Natural killer cell treated with Interleukin-12 subunit alpha and Interleukin-12 subunit beta and Interleukin-15 and Interleukin-18, amount 100 ng/mL, for 72 hours (primary cell): ENCODE data around the gene PRDX2. TPM values are rescaled to one million over a fixed set of nuclear protein-coding genes. Genes with fewer than 3 reads are reported as not detected.

ENCODE experiments used
- ATAC-seq, 2 donors: fragments of 150-1000 bp; cut with Tn5 transposase in 1 of 2; sonication (Bioruptor Pico), chemical (Tn5 transposase) in 1 of 2; 2 replicates each; pipeline ENCODE4 v1.10.0; 2021
- DNase-seq: peaks from one replicate; pipeline ENCODE4 v3.0.0; 2022; ENCODE audit warnings: low spot score
- H3K27ac Mint-ChIP-seq, 2 donors: 1 replicate in 1 of 2; 2 replicates in 1 of 2; pipeline ENCODE4 v1.8.0; 2022; ENCODE audit warnings: mixed read lengths in 2 of 2, mild to moderate bottlenecking in 1 of 2, moderate library complexity in 1 of 2
- H3K27me3 Mint-ChIP-seq, 2 donors: 1 replicate in 1 of 2; 2 replicates in 1 of 2; pipeline ENCODE4 v1.8.0; 2022; ENCODE audit warnings: mixed read lengths in 2 of 2
- H3K36me3 Mint-ChIP-seq: one replicate; pipeline ENCODE4 v1.8.0; 2022; ENCODE audit warnings: mixed read lengths
- H3K4me1 Mint-ChIP-seq, 2 donors: 1 replicate in 1 of 2; 2 replicates in 1 of 2; pipeline ENCODE4 v1.8.0; 2022; ENCODE audit warnings: low read depth in 2 of 2, mixed read lengths in 2 of 2, mild to moderate bottlenecking in 1 of 2
- H3K4me3 Mint-ChIP-seq: one replicate; pipeline ENCODE4 v1.8.0; 2022; ENCODE audit warnings: mixed read lengths
- H3K9me3 Mint-ChIP-seq: 2 replicates; pipeline ENCODE4 v1.8.0; 2022; ENCODE audit warnings: mixed read lengths
- total RNA-seq, 2 donors: library from RNA; stranded (reverse); gene quantifications; one replicate each; pipeline ENCODE4 v1.2.3, GENCODE V29; 2022

PRDX2 gene
- total RNA-seq, 2 donors from 2014 or later: 150 to 226 TPM

DNA sequence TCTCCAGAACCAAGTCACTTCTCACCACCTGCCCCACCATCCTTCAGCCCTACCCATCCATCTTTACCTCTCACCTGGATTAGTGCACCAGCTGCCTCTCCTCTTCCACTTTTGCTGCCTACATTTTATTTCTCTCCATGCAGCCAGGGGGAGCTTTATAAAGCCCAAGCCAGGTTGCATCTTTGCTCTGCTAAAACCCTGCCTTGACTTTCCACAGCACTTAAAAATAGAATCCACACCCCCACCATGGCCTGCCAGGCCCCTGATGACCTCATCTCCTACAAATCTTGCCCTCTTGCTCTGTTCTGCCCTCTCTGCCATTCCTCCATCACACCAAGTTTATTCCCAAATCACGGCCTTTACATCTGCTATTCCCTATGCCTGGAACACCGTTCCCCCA lies 28.0 kb downstream of the PRDX2 start:
- Mint-ChIP-seq H3K36me3 (no peaks in the 10 kb centered on the region), H3K4me3 (no peak overlapping the region), H3K4me1 (peaks cover 10 to 17% of the 10 kb centered on the region in 2 donors), H3K9me3 (no peaks in the 10 kb centered on the region), H3K27ac (no peak overlapping the region), H3K27me3 (no peaks in the 10 kb centered on the region)
- ATAC-seq (no peak), DNase-seq (no peak)

DNA sequence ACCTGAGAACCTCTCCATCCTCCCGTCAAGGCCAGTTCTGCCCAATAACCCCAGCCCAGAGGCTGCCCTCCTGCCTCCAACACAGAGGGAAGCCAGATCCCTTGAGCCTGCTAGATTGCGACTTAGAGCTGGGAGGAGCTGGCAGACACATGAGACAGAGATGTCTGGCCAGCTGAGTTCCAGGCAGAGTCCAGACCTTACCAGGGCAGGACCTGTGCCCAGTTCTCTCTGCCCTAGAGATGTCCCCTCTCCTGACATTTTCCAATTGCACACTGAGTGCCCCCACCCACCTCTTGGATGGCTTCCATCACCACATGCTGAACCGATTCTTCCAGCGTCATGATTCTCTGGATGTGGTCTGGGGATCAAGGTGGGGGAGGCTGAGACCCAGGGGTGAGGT lies 29.3 kb downstream of the PRDX2 start:
- no peak for DNase-seq
- H3K4me3 Mint-ChIP-seq: no peak overlapping the region
- no peak for ATAC-seq

DNA sequence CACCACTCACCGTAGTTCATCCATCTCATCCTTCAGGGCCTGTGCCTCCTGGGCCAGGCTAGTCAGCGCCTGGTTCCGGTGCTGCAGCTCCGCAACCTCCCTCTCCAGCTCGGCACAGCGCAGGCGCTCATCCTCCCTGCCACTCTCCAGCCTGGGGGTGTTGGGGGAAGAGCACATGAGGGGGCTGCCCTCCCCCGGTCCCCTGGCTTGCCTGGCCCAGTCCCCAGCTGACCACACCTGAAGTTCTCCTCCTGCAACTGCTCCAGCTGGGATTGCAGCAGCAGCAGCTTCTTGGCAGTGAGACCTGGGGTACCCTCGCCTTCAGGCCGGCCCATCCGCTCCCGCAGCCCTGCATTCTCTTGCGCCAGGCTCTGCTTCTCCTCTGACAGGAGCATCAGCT lies 30.7 kb downstream of the PRDX2 start:
- ATAC-seq (no peak), DNase-seq (no peak)
- H3K27ac Mint-ChIP-seq: no peak overlapping the region
- H3K4me1 Mint-ChIP-seq: peaks cover 6% of the 10 kb centered on the region in 2 donors
- no peaks in the 10 kb centered on the region for H3K9me3 Mint-ChIP-seq
- no peaks in the 10 kb centered on the region for H3K27me3 Mint-ChIP-seq
- H3K4me3 Mint-ChIP-seq: no peak overlapping the region
- no peaks in the 10 kb centered on the region for H3K36me3 Mint-ChIP-seq

More for the DNA sequence above, 29.3 kb downstream of the PRDX2 start:
- Mint-ChIP-seq H3K4me1 (peaks cover 6 to 7% of the 10 kb centered on the region in 2 donors), H3K27ac (no peak overlapping the region), H3K9me3 (no peaks in the 10 kb centered on the region), H3K36me3 (no peaks in the 10 kb centered on the region), H3K27me3 (no peaks in the 10 kb centered on the region)

DNA sequence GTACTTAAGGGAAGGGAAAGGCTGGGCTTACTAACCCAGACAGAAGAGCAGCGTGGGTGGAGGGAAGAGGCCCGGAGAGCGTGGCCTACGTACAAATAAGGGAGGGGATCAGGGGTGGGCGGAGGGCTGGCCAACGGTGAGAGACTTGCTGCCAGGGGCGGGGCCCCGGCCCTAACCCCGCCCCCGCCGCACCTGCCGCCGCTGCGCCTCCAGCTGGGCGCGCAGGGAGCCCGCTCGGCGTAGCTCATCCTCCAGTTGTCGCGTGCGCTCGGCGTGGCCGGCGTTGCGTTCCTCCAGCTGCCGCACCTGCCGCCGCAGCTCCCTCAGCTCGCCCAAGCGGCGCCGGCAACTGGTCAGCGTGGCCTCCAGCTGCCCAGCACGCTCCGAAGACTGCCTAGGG lies 31.9 kb downstream of the PRDX2 start:
- no peak overlapping the region for H3K27ac Mint-ChIP-seq
- no peak for DNase-seq
- no peak overlapping the region for H3K4me3 Mint-ChIP-seq

DNA sequence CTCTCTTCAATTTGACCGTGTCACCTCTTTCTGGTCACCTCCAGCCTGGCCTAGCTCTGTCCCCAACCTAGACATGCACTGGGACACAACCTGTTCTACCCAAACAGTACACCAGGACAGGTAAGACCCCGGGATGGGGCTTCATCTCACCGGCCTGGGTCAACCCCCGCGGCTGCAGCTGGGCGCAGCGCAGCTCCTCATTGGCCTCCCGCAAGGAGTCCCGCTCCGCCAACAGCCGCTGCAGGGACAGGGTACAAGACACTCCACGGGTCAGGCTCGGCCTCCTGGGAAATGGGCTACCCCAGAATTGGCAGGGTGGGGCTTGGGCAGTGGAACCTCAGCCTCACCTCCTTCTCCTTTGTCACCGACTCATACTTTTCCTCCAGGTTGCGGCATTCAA lies 33.9 kb downstream of the PRDX2 start:
- no peaks in the 10 kb centered on the region for H3K4me1 Mint-ChIP-seq
- no peaks in the 10 kb centered on the region for H3K27me3 Mint-ChIP-seq
- no peak overlapping the region for H3K4me3 Mint-ChIP-seq
- no peak for DNase-seq
- ATAC-seq: no peak
- H3K27ac Mint-ChIP-seq: no peak overlapping the region
- H3K36me3 Mint-ChIP-seq: no peaks in the 10 kb centered on the region
- H3K9me3 Mint-ChIP-seq: no peaks in the 10 kb centered on the region

More for the DNA sequence above, 31.9 kb downstream of the PRDX2 start:
- no peaks in the 10 kb centered on the region for H3K9me3 Mint-ChIP-seq
- H3K27me3 Mint-ChIP-seq: no peaks in the 10 kb centered on the region
- H3K4me1 Mint-ChIP-seq: peaks cover 6% of the 10 kb centered on the region in 2 donors
- H3K36me3 Mint-ChIP-seq: no peaks in the 10 kb centered on the region
- ATAC-seq: peak in 1 of 2 donors; percentile 25

DNA sequence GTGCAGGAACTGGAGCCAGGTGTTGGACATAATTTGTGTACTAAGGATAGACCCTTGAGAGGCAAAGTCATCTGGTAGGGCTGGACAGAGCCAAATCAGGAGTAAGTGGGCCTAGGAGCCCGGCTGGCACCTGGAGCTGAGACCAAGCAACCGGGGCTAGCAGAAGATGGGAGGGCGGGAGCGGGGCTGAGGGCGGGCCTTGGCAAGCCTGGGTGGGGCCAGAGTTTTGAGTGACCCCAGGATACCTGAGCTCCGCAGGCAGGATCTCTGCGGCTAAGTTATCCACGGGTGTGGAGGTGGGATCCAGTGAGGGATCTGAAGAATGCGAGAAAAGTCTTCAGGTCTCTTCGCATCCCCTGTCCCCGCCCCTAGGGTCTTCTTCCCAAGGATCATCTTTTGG lies 34.5 kb downstream of the PRDX2 start:
- ATAC-seq (no peak), DNase-seq (no peak)
- no peaks in the 10 kb centered on the region for H3K4me1 Mint-ChIP-seq
- H3K36me3 Mint-ChIP-seq: no peaks in the 10 kb centered on the region
- H3K4me3 Mint-ChIP-seq: no peak overlapping the region
- no peak overlapping the region for H3K27ac Mint-ChIP-seq
- no peaks in the 10 kb centered on the region for H3K9me3 Mint-ChIP-seq
- no peaks in the 10 kb centered on the region for H3K27me3 Mint-ChIP-seq

DNA sequence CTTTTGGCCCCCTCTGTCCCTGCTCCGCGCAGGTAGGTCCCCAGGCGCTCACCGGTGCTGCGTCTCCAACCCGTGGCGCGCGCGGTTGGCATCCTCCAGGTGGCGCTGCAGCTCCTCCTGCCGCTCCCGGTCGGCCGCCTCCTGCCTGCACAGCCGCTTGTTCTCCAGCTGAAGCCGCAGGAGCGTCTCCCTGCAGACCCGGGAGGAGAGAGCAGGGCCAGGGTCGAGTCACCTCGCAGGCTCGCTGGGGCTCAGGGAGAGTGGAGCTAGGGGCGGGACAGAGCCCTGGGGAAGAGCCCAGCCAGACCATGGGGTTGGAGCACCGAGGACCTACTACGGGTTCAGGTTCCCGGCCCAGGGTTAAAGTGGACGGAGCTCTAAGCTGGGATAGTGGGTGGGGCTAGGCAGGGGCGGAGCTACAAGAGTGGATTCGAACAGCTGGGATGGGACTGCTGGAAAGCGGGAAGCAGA lies 35.5 kb downstream of the PRDX2 start:
- no peak overlapping the region for H3K27ac Mint-ChIP-seq
- H3K9me3 Mint-ChIP-seq: no peaks in the 10 kb centered on the region
- ATAC-seq: peak; percentile 81 to 90
- peak; percentile 84 for DNase-seq
- no peaks in the 10 kb centered on the region for H3K4me1 Mint-ChIP-seq
- H3K27me3 Mint-ChIP-seq: no peaks in the 10 kb centered on the region
- peak overlapping the region; percentile 27 for H3K4me3 Mint-ChIP-seq
- H3K36me3 Mint-ChIP-seq: no peaks in the 10 kb centered on the region

DNA sequence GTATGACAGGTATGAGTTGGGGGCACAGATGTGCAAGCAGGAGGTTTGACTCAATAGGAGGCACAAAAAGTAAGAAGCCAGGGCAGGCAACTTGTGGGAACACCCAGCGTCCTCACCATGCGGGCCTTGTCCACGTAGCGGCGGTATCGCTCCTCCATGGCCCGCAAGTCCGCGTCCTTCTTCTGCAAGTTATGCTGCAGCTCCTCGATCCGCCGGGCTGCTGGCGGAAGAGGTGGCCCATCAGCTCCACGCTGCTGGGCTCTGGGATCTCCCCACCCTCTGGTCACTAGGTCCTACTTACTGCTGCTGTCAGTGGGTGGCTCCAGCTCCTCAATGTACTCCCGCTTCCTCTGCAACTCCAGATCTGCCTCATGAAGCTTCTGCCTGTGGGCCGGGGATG lies 36.9 kb downstream of the PRDX2 start:
- no peaks in the 10 kb centered on the region for H3K27me3 Mint-ChIP-seq
- peaks cover 3 to 5% of the 10 kb centered on the region in 2 donors for H3K4me1 Mint-ChIP-seq
- no peaks in the 10 kb centered on the region for H3K9me3 Mint-ChIP-seq
- H3K36me3 Mint-ChIP-seq: no peaks in the 10 kb centered on the region
- no peak for ATAC-seq
- no peak overlapping the region for H3K4me3 Mint-ChIP-seq
- no peak for DNase-seq
- H3K27ac Mint-ChIP-seq: no peak overlapping the region

DNA sequence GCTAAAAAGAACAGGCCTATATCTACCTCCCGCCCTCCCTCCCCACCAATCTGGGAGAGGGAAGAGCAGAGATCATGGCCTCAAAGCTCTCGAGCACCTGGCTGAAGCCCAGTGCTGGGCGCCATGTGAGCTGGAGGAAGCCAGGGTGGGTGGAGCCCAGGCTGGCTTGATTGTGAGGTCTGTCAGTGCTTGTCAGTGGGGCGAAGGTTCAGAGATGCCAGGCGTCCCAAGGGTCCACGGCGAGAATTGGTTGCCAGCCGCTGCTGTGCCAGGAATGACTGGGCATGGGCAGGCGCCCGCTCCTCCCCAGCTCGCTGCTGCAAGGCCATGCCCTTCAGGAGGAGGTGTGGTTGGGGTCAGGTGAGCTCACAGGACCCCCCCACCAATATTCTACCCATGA lies 38.5 kb downstream of the PRDX2 start:
- H3K27ac Mint-ChIP-seq: no peak overlapping the region

DNA sequence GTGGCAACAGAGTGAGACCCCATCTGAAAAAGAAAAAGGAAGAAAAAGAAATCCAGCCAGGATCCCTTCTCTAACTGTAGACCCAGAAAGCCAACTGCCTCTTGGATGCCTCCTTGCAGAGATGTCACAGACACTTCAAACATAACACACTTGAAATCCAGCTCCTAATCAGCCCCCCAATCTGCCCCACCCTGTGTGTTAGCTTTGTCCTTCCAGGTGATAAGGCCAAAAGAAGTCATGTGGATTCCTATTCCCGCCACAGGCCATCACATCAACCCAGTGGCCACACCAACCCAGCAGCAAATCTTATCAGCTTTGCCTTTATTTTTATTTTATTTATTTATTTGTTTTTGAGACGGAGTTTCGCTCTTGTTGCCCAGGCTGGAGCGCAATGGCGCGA lies 41.9 kb downstream of the PRDX2 start:
- peaks cover 0 to 3% of the 10 kb centered on the region in 2 donors for H3K27me3 Mint-ChIP-seq
- no peaks in the 10 kb centered on the region for H3K9me3 Mint-ChIP-seq
- ATAC-seq (no peak), DNase-seq (no peak)
- peaks cover 5 to 6% of the 10 kb centered on the region in 2 donors for H3K4me1 Mint-ChIP-seq
- no peak overlapping the region for H3K27ac Mint-ChIP-seq
- H3K36me3 Mint-ChIP-seq: no peaks in the 10 kb centered on the region
- no peak overlapping the region for H3K4me3 Mint-ChIP-seq

More for the DNA sequence above, 38.5 kb downstream of the PRDX2 start:
- no peak for DNase-seq
- Mint-ChIP-seq H3K9me3 (no peaks in the 10 kb centered on the region), H3K27me3 (no peaks in the 10 kb centered on the region), H3K36me3 (no peaks in the 10 kb centered on the region), H3K4me1 (peaks cover 3 to 5% of the 10 kb centered on the region in 2 donors), H3K4me3 (no peak overlapping the region)
- ATAC-seq: no peak

DNA sequence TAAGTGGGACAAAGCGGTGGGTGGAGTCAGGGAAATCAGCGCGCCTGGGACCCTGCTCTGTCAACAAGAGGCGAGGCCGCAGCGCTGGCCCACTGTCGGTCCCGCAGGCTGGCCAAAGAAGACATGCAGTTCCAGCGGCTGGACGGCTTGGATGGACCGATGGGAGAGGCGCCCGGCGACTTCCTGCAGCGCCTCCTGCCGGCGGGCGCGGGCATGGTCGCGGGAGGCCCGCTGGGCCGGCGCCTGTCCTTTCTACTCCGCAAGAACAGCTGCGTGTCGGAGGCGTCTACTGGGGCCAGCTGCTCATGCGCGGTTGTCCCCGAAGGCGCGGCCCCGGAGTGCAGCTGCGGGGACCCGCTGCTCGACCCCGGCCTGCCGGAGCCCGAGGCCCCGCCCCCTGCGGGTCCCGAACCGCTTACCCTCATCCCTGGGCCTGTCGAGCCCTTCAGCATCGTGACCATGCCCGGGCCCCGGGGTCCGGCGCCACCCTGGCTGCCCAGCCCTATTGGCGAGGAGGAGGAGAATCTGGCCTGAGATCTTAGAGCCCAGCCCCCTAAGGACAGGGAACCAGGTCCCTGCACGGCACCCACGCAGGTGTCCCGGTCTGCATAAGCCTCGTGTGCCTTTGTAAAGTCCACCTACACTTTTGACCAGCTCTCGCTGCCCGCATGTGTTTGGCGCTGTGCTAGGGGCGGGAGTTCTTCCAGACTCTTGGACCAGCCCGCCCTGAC lies 43.9 kb downstream of the PRDX2 start:
- peaks cover 0 to 8% of the 10 kb centered on the region in 2 donors for H3K27me3 Mint-ChIP-seq
- ATAC-seq (peak; percentile 83 to 86), DNase-seq (peak; percentile 83)
- no peaks in the 10 kb centered on the region for H3K9me3 Mint-ChIP-seq
- H3K27ac Mint-ChIP-seq: no peak overlapping the region
- peaks cover 5 to 6% of the 10 kb centered on the region in 2 donors for H3K4me1 Mint-ChIP-seq
- H3K36me3 Mint-ChIP-seq: no peaks in the 10 kb centered on the region
- no peak overlapping the region for H3K4me3 Mint-ChIP-seq

DNA sequence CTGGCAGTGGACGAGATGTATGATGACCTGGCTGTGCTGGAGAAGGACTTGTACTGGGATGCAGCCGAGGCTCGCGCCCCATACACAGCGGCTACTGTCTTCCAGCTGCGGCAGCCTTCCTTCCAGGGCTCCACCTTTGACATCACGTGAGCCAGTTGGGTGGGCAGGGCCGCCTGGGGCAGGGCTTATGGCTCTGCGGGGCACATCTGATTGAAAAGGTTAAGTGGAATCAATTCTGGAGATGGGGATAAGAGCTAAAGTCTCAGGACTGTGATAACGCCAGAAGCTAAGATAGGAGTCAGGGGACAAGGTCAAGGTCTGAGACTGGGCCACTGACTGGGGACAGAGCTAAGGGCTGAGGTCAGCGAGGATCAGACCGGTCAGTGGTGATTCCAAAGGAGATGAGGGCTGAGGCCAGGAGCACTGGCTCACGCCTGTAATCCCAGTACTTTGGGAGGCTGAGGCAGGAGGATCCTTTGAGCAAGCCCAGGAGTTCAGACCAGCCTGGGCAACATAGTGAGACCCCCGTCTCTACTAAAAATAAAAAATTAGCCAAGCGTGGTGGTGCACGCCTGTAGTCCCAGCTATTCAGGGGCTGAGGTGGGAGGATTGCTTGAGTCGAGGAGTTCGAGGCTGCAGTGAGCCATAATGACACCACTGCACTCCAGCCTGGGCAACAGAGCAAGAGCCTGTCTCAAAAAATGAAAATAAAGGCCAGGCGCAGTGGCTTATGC lies 45.3 kb downstream of the PRDX2 start:
- no peaks in the 10 kb centered on the region for H3K36me3 Mint-ChIP-seq
- H3K27me3 Mint-ChIP-seq: peaks cover 0 to 12% of the 10 kb centered on the region in 2 donors
- ATAC-seq: no peak
- no peak overlapping the region for H3K4me3 Mint-ChIP-seq
- H3K27ac Mint-ChIP-seq: no peak overlapping the region
- DNase-seq: no peak
- H3K9me3 Mint-ChIP-seq: no peaks in the 10 kb centered on the region
- H3K4me1 Mint-ChIP-seq: peaks cover 5 to 6% of the 10 kb centered on the region in 2 donors

DNA sequence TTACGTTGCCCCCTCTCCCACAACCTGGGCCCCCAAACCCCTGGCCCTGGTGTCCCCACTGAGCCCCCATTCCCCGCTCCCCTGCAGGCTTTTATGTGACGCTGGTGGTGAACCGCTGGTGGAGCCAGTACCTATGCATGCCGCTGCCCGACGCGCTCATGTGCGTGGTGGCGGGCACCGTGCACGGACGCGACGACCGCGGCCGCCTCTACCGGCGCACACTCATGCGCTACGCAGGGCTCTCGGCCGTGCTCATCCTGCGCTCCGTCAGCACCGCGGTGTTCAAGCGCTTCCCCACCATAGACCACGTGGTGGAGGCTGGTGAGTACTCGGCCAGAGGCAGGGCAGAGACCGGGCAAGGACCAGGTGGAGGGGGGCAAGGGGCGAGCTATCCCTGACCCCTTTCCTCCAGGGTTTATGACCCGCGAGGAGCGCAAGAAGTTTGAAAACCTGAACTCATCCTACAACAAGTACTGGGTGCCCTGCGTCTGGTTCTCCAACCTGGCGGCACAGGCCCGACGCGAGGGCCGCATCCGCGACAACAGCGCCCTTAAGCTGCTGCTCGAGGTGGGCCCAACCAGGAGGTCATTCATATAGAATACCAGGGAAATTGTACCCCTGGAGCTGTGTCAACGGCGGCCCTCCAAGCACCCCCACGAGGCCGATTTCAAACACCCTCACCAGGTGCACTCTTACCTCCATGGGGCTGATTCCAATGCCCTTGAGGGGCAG lies 47.0 kb downstream of the PRDX2 start:
- H3K4me3 Mint-ChIP-seq: no peak overlapping the region

More for the DNA sequence above, 47.0 kb downstream of the PRDX2 start:
- Mint-ChIP-seq H3K36me3 (no peaks in the 10 kb centered on the region), H3K9me3 (no peaks in the 10 kb centered on the region), H3K27ac (no peak overlapping the region), H3K27me3 (peaks cover 8 to 22% of the 10 kb centered on the region in 2 donors), H3K4me1 (peaks cover 9 to 11% of the 10 kb centered on the region in 2 donors)
- ATAC-seq (no peak), DNase-seq (no peak)
